Fibroblast of lung (primary cell): ENCODE results near the gene TSHR.

Experiments used
- CTCF ChIP-seq, 2 donors: IDR thresholded peaks in 1 of 2; conservative IDR thresholded peaks in 1 of 2; 1 replicate in 1 of 2; 2 replicates in 1 of 2; pipeline ENCODE4 v1.5.1; 2011 to 2012; ENCODE audit warnings: low read length in 2 of 2, control low read depth in 1 of 2, inconsistent platforms in 1 of 2, low read depth in 1 of 2, mild to moderate bottlenecking in 1 of 2
- EZH2 ChIP-seq: IDR thresholded peaks from 2 replicates; pipeline ENCODE4 v1.5.1; 2012; ENCODE audit warnings: low read length, control low read depth, mild to moderate bottlenecking; ENCODE audit errors: missing control alignments

DNA sequence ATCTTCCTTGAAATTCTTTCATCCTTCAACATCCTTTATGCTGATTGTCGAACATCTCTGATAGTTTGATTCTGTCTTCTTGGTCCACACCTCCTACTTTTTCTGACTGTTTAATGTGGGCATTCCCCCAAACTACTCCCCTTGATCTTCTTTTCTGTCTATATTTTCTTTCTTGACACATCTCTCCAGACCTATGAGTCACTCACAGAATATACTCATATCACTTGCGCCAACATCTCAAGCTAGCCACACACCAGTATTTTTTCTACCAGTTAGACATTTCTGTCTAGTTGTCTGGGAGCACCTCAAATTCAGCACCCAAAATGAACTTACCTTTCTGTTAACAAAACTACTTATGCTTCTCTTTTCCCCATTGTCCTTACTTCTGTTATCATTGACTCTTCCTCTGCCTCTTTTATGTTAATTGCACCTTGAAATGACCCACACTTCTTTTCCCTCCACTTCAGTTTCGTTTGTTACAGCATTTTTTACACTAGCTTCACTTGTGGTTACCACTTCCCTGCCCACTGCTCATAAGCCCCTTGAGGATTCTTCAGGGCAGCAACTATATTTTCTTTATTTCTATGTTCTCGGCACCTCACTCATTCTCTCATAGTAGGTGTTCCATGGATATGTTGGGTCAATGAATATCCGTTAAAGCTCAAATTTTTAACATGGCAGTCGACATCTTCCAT is 33.5 kb downstream of the TSHR start:
- TF ChIP-seq CTCF (conservative IDR thresholded peaks at IDR 0.05 in 1 of 2, IDR thresholded peaks at IDR 0.05 in 1 of 2; ENCODE audit: low read depth in 1 of 2, low read length in 2 of 2) (no peak), EZH2 (no peak)
